Measurements from ENCODE around the gene ZNF575. TPM values are rescaled to one million over a fixed set of nuclear protein-coding genes. Genes with fewer than 3 reads are reported as not detected.

Gene ZNF575
- total and polyA plus RNA-seq, 10 of the 15 experiments (the other 5 are each of a cell fraction or from before 2014, with no cell fraction given), result 0.18 to 2.8 (median 0.75) TPM

GRCh38 chr19:43524922-43525835 lies 7.8 kb upstream of the ZNF575 start (continued):
- TF ChIP-seq, protein P1, sequence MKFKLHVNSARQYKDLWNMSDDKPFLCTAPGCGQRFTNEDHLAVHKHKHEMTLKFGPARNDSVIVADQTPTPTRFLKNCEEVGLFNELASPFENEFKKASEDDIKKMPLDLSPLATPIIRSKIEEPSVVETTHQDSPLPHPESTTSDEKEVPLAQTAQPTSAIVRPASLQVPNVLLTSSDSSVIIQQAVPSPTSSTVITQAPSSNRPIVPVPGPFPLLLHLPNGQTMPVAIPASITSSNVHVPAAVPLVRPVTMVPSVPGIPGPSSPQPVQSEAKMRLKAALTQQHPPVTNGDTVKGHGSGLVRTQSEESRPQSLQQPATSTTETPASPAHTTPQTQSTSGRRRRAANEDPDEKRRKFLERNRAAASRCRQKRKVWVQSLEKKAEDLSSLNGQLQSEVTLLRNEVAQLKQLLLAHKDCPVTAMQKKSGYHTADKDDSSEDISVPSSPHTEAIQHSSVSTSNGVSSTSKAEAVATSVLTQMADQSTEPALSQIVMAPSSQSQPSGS (IDR thresholded peaks at IDR 0.05; ENCODE audit: low read length), result no peak
- TF ChIP-seq MEF2B (IDR thresholded peaks at IDR 0.05; ENCODE audit: partially characterized antibody, poor library complexity, severe bottlenecking) (no peak), REST (IDR thresholded peaks at IDR 0.05; ENCODE audit: low read depth, low read length) (no peak), JUNB (IDR thresholded peaks at IDR 0.05) (no peak), GATAD2B (conservative IDR thresholded peaks at IDR 0.05; ENCODE audit: low read depth) (0 out of 2 replicates have a peak, but pooled peaks have one; percentile 45), RELA (IDR thresholded peaks at IDR 0.05; ENCODE audit: borderline replicate concordance, partially characterized antibody) (no peak), EZH2 (IDR thresholded peaks at IDR 0.05; ENCODE audit: borderline replicate concordance, control insufficient read depth, low read depth, low read length) (no peak), ZBED1 (IDR thresholded peaks at IDR 0.05; ENCODE audit: borderline replicate concordance) (no peak), WRNIP1 (IDR thresholded peaks at IDR 0.05; ENCODE audit: borderline replicate concordance, low read depth, low read length) (peak; percentile 100), KAT2A (conservative IDR thresholded peaks at IDR 0.05; ENCODE audit: control insufficient read depth, low read depth, low read length) (no peak), DPF2 (IDR thresholded peaks at IDR 0.05) (no peak), RCOR1 (conservative IDR thresholded peaks at IDR 0.05; ENCODE audit: low read depth, low read length) (no peak), ZBTB40 (IDR thresholded peaks at IDR 0.05; ENCODE audit: borderline replicate concordance) (peak; percentile 94), RB1 (IDR thresholded peaks at IDR 0.05; ENCODE audit: borderline replicate concordance) (no peak)
- TF ChIP-seq, protein P2, sequence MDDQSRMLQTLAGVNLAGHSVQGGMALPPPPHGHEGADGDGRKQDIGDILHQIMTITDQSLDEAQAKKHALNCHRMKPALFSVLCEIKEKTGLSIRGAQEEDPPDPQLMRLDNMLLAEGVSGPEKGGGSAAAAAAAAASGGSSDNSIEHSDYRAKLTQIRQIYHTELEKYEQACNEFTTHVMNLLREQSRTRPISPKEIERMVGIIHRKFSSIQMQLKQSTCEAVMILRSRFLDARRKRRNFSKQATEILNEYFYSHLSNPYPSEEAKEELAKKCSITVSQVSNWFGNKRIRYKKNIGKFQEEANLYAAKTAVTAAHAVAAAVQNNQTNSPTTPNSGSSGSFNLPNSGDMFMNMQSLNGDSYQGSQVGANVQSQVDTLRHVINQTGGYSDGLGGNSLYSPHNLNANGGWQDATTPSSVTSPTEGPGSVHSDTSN (IDR thresholded peaks at IDR 0.05; ENCODE audit: insufficient replicate concordance, low read depth, low read length), result no peak

Measured in GM12878 (cell line).